Upper lobe of left lung (tissue), 6 donors: ENCODE measurements around the gene AKIRIN1. TPM values are rescaled to one million over a fixed set of nuclear protein-coding genes. Genes with fewer than 3 reads are reported as not detected.
A peak's percentile ranks its signal among the peaks of the same experiment; 100 is the strongest.
"Not testable (repeated sequence)": the region's sequence is repeated elsewhere in the genome, so short reads cannot be mapped to it uniquely, and the experiment has no call there.

Experiments used
- ATAC-seq, 2 donors: fragments of 200-7000 bp; cut with Tn5 transposase; one replicate each; pipeline ENCODE4 v1.9.1; 2022; ENCODE audit warnings: mild to moderate bottlenecking in 2 of 2, moderate library complexity in 2 of 2; ENCODE audit not compliant: low FRiP score in 2 of 2
- DNase-seq, 2 donors: peaks; one replicate each; pipeline ENCODE4 v3.0.0-alpha.2; 2019 to 2020
- H3K27ac ChIP-seq, 4 donors: fragments of 200-600 bp; sonication (generic); one replicate each; pipeline ENCODE4 v1.5.1; 2016 to 2019
- H3K27me3 ChIP-seq, 4 donors: fragments of 200-600 bp; sonication (generic); one replicate each; pipeline ENCODE4 v1.5.1; 2017 to 2019
- H3K36me3 ChIP-seq, 4 donors: fragments of 200-600 bp; sonication (generic); one replicate each; pipeline ENCODE4 v1.5.1; 2016 to 2019
- H3K4me1 ChIP-seq, 4 donors: fragments of 200-600 bp; sonication (generic); one replicate each; pipeline ENCODE4 v1.5.1; 2018 to 2019
- H3K4me3 ChIP-seq, 4 donors: fragments of 200-600 bp; sonication (generic); one replicate each; pipeline ENCODE4 v1.5.1; 2017 to 2019; ENCODE audit warnings: mild to moderate bottlenecking in 2 of 4, moderate library complexity in 1 of 4
- H3K9me3 ChIP-seq, 4 donors: fragments of 200-600 bp; sonication (generic); one replicate each; pipeline ENCODE4 v1.5.1; 2018 to 2019
- EP300 ChIP-seq, 4 donors: sonication (generic); formaldehyde crosslinking; IDR thresholded peaks; one replicate each; pipeline ENCODE4 v1.5.1; 2017; ENCODE audit warnings: antibody characterized with exemption in 4 of 4, control low read depth in 2 of 4
- POLR2A ChIP-seq, 4 donors: fragments of 450-650 bp; IDR thresholded peaks; one replicate each; pipeline ENCODE4 v1.5.1; 2016 to 2017; ENCODE audit warnings: antibody characterized with exemption in 4 of 4, mild to moderate bottlenecking in 2 of 4
- POLR2AphosphoS5 ChIP-seq, 2 donors: sonication (generic); formaldehyde crosslinking; IDR thresholded peaks; one replicate each; pipeline ENCODE4 v1.5.1; 2017; ENCODE audit warnings: antibody characterized with exemption in 2 of 2
- WGBS, 2 donors: methylation state at CpG; one replicate each; pipeline ENCODE4 v1.1.5; 2017 to 2018; 5-methylcytosine and 5-hydroxymethylcytosine counted together
- total RNA-seq, 6 donors: library from RNA; depleted of rRNA in 4 of 6; stranded (reverse); fragments of >200 nt in 4 of 6; gene quantifications; one replicate each; pipeline versions ENCODE4 v1.1.0 to v1.2.1, GENCODE V29; 2016 to 2021
- TF ChIP-seq, protein P1 (sequence below), 6 experiments: fragments of 450-650 bp in 4 of 6; fragments of 200-600 bp in 2 of 6; sonication (generic) in 2 of 6; IDR thresholded peaks; one replicate each; pipeline ENCODE4 v1.5.1; 2016 to 2019; ENCODE audit warnings: antibody characterized with exemption in 6 of 6
- donor health status: DM: no; HTN: no; CAD: no; lungs with moderate emphysema.
- donor health status: DM: no; HTN: yes; CAD: no; lungs with severe emphysema.

The AKIRIN1 gene
- total RNA-seq, 6 donors from 2014 or later, result 10.5 to 50.6 (median 37.8) TPM

DNA sequence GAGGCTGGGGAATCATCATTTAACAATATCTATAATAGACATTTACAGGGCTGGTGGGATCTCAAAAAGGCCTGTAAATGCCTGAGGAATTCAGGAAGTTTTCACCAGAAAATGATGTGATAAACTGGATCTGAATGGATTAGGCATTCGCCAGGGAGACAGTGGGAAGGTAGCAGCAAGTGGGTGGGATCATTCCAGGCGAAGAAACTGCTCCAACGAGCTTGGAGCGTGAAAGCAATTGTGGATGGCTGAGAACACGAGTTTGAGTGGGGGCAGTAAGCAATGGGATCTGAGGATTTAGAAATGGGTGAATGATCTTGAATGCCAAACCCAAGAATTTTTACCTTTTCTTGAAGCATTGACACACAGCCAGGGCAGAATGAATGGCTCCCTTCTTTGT is 26.2 kb downstream of the AKIRIN1 start:
- Histone ChIP-seq H3K27me3 (no peaks in the 10 kb centered on the region), H3K36me3 (peaks cover 0 to 8% (median under 1%) of the 10 kb centered on the region in 4 donors), H3K27ac (no peak overlapping the region), H3K4me1 (no peaks in the 10 kb centered on the region), H3K4me3 (no peak overlapping the region), H3K9me3 (no peaks in the 10 kb centered on the region)
- ATAC-seq, result no peak
- DNase-seq, result no peak
- WGBS, 2 donors, result 79 to 83% methylated on average over 5 of the region's 5 CpGs
- TF ChIP-seq POLR2AphosphoS5 (IDR thresholded peaks at IDR 0.05) (no peak), EP300 (IDR thresholded peaks at IDR 0.05) (no peak), POLR2A (IDR thresholded peaks at IDR 0.05) (no peak)
- TF ChIP-seq, protein P1, sequence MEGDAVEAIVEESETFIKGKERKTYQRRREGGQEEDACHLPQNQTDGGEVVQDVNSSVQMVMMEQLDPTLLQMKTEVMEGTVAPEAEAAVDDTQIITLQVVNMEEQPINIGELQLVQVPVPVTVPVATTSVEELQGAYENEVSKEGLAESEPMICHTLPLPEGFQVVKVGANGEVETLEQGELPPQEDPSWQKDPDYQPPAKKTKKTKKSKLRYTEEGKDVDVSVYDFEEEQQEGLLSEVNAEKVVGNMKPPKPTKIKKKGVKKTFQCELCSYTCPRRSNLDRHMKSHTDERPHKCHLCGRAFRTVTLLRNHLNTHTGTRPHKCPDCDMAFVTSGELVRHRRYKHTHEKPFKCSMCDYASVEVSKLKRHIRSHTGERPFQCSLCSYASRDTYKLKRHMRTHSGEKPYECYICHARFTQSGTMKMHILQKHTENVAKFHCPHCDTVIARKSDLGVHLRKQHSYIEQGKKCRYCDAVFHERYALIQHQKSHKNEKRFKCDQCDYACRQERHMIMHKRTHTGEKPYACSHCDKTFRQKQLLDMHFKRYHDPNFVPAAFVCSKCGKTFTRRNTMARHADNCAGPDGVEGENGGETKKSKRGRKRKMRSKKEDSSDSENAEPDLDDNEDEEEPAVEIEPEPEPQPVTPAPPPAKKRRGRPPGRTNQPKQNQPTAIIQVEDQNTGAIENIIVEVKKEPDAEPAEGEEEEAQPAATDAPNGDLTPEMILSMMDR (IDR thresholded peaks at IDR 0.05), result no peak

DNA sequence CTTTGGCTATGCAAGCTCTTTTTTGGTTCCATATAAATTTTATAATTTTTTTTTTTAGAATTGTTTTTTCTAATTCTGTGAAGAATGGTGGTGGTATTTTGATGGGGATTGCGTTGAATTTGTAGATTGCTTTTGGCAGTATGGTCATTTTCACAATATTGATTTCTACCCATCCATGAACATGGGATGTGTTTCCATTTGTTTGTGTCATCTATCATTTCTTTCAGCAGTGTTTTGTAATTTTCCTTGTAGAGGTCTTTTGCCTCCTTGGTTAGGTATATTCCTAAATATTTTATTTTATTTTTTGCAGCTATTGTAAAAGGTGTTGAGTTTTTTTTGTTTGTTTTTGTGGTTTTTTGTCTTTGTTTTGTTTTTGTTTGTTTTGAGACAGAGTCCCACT is 29.4 kb downstream of the AKIRIN1 start:
- not testable (repeated sequence) for H3K36me3 ChIP-seq, ATAC-seq, DNase-seq, H3K9me3 ChIP-seq, H3K27me3 ChIP-seq, H3K4me3 ChIP-seq, H3K4me1 ChIP-seq, H3K27ac ChIP-seq
- 86 to 92% methylated on average over 1 of the region's 1 CpG for WGBS, 2 donors

DNA sequence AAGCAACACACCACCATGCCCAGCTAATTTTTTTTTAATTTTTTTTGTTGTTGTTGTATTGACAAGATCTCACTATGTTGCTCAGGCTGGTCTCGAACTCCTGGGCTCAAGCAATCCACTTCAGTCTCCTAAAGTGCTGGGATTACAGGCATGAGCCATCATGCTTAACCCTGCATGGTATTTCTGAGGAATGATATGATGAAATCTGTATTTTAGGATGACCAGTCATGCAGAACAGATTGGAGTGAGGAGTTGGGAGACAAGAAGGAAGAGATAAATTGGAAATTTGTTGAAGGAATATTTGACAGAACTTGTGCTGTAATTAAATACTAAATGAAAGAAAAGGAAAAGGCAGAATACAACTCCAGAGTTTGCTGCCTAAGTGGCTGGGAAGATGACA is 30.4 kb downstream of the AKIRIN1 start:
- H3K36me3 ChIP-seq, result no peaks in the 10 kb centered on the region
- H3K4me1 ChIP-seq, result peaks cover 0 to 8% (median 5%) of the 10 kb centered on the region in 4 donors
- no peaks in the 10 kb centered on the region for H3K27me3 ChIP-seq
- WGBS, 2 donors, result 60 to 65% methylated on average over 1 of the region's 1 CpG
- ATAC-seq (no peak), DNase-seq (no peak)
- H3K9me3 ChIP-seq, result no peaks in the 10 kb centered on the region
- H3K4me3 ChIP-seq, result no peak overlapping the region
- H3K27ac ChIP-seq, result no peak overlapping the region
- no peak for TF ChIP-seq POLR2A (IDR thresholded peaks at IDR 0.05)
- TF ChIP-seq POLR2AphosphoS5 (IDR thresholded peaks at IDR 0.05), result no peak
- TF ChIP-seq, protein P1 (IDR thresholded peaks at IDR 0.05), result no peak
- TF ChIP-seq EP300 (IDR thresholded peaks at IDR 0.05), result no peak

DNA sequence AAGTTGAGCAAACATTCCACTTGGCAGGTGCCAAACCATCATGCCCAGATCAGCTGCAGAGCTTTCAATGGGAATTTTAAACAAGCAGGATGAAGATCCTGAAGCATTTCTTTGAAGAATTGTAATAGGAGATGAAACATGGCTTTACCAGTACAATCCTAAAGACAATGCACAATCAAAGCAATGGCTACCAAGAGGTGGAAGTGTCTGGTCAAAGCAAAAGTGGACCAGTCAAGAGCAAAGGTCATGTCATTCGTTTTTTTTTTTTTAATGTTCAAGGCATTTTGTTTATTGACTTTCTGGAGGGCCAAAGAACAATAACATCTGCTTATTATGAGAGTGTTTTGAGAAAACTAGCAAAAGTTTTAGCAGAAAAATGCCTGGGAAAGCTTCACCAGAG is 32.1 kb downstream of the AKIRIN1 start:
- H3K9me3 ChIP-seq, result no peaks in the 10 kb centered on the region
- no peaks in the 10 kb centered on the region for H3K36me3 ChIP-seq
- ATAC-seq (no peak), DNase-seq (no peak)
- no peak overlapping the region for H3K27ac ChIP-seq
- 43 to 79% methylated on average over 1 of the region's 1 CpG for WGBS, 2 donors
- H3K4me1 ChIP-seq, result peaks cover 6 to 15% (median 11%) of the 10 kb centered on the region in 4 donors
- H3K4me3 ChIP-seq, result no peak overlapping the region
- no peaks in the 10 kb centered on the region for H3K27me3 ChIP-seq
- no peak for TF ChIP-seq EP300 (IDR thresholded peaks at IDR 0.05)
- TF ChIP-seq, protein P1 (IDR thresholded peaks at IDR 0.05), result no peak
- TF ChIP-seq POLR2AphosphoS5 (IDR thresholded peaks at IDR 0.05), result no peak
- TF ChIP-seq POLR2A (IDR thresholded peaks at IDR 0.05), result no peak

- WGBS, 2 donors, result 0 to 1% methylated on average over 47 of the region's 47 CpGs
- Histone ChIP-seq H3K27ac (peak within 1 kb of the TSS; percentile 86 to 94 (median 93)), H3K9me3 (no peaks in the 10 kb centered on the region), H3K36me3 (peaks cover 3 to 28% (median 26%) of the 10 kb centered on the region in 4 donors), H3K4me3 (peak within 1 kb of the TSS; percentile 44 to 79 (median 68)), H3K27me3 (no peaks in the 10 kb centered on the region), H3K4me1 (peaks cover 6 to 15% (median 11%) of the 10 kb centered on the region in 4 donors)
- DNase-seq (peak; percentile 92 to 95), ATAC-seq (peak; percentile 96 to 97)
- peak; percentile 90 to 91 for TF ChIP-seq POLR2AphosphoS5 (IDR thresholded peaks at IDR 0.05)
- TF ChIP-seq, protein P1 (IDR thresholded peaks at IDR 0.05), result no peak
- peak in 3 of 4 donors; percentile 72 to 96 (median 90) for TF ChIP-seq POLR2A (IDR thresholded peaks at IDR 0.05)
These were observed 35.2 kb downstream of the AKIRIN1 start, which contains the start of gene NDUFS5 for GRCh38 chr1:39026051-39026865. TSS of gene NDUFS5 (plus strand) at chr1:39026350. CDS start at chr1:39028725, 2,375 bp downstream.
